HCT116 (cell line): ENCODE results near the gene CAPN5. TPM values are rescaled to one million over a fixed set of nuclear protein-coding genes. Genes with fewer than 3 reads are reported as not detected.

ENCODE experiments used
- ATAC-seq: fragments of 200-7000 bp; cut with Tn5 transposase; 2 replicates; pipeline ENCODE4 v1.9.1; 2020; ENCODE audit warnings: mild to moderate bottlenecking, moderate library complexity
- BruUV-seq: library from RNA; stranded (reverse); fragments of 400-500 nt; replicated peaks from 2 replicates; lab custom pipeline; 2021; lab: Mats Ljungman, UMichigan
- CTCF ChIA-PET: fragments of 300-600 bp; sonication (Branson Sonifier 250); formaldehyde crosslinking; loops from one replicate; lab custom pipeline; 2021; ENCODE audit warnings: antibody characterized with exemption; lab: Charles Lee
- POLR2A ChIA-PET: fragments of 300-600, 350-600 bp; sonication (Branson Sonifier 250); formaldehyde crosslinking; loops from one replicate; lab custom pipeline; 2021; ENCODE audit warnings: antibody characterized with exemption; lab: Charles Lee
- RAD21 ChIA-PET, 2 experiments: fragments of 300-600 bp; sonication (Branson Sonifier 250); formaldehyde crosslinking; loops; one replicate each; lab custom pipeline; 2023; ENCODE audit warnings: low total read pairs in 2 of 2; ENCODE audit not compliant: uncharacterized antibody in 2 of 2, unreplicated experiment in 2 of 2, low non-redundant PET in 1 of 2; lab: Charles Lee
- DNase-seq: peaks from one replicate; pipeline ENCODE4 v3.0.0-alpha.2; 2010; ENCODE audit warnings: low read depth, low spot score
- H2AFZ ChIP-seq: fragments of 200-600 bp; shearing (Covaris generic), sonication (generic); 2 replicates; pipeline ENCODE4 v1.6.1; 2017; ENCODE audit warnings: low read depth, mixed run types, mixed read lengths, antibody characterized with exemption, low read length; ENCODE audit not compliant: poor library complexity, severe bottlenecking
- H3K27ac ChIP-seq: 2 replicates; pipeline ENCODE4 v1.5.1; 2012; ENCODE audit warnings: low read depth, low read length
- H3K27me3 ChIP-seq: fragments of 200-600 bp; sonication (generic); 2 replicates; pipeline ENCODE4 v1.6.1; 2016; ENCODE audit warnings: mixed run types, low read length, mixed read lengths; ENCODE audit not compliant: insufficient read depth
- H3K36me3 ChIP-seq, 2 experiments: fragments of 200-500 bp in 1 of 2; fragments of 200-600 bp in 1 of 2; sonication (Bioruptor generic) in 1 of 2; sonication (generic) in 1 of 2; 2 replicates each; pipeline versions ENCODE4 v1.5.1 to v1.6.1; 2014 to 2016; ENCODE audit warnings: low read length in 2 of 2, inconsistent platforms in 1 of 2, mixed read lengths in 1 of 2, mixed run types in 1 of 2; ENCODE audit not compliant: insufficient read depth in 2 of 2, control insufficient read depth in 1 of 2
- H3K4me1 ChIP-seq, 2 experiments: fragments of 200-600 bp in 1 of 2; sonication (generic) in 1 of 2; 2 replicates each; pipeline versions ENCODE4 v1.5.1 to v1.6.1; 2012 to 2017; ENCODE audit warnings: low read length in 2 of 2, inconsistent platforms in 1 of 2, mild to moderate bottlenecking in 1 of 2, mixed read lengths in 1 of 2, mixed run types in 1 of 2, moderate library complexity in 1 of 2; ENCODE audit not compliant: insufficient read depth in 2 of 2, control insufficient read depth in 1 of 2
- H3K4me2 ChIP-seq: fragments of 200-600 bp; sonication (generic); 2 replicates; pipeline ENCODE4 v1.6.1; 2017; ENCODE audit warnings: mixed run types, low read length, mixed read lengths
- H3K4me3 ChIP-seq, 2 experiments: fragments of 200-600 bp in 1 of 2; sonication (generic) in 1 of 2; replicated peaks in 1 of 2; 2 replicates each; pipeline ENCODE4 v1.5.1; 2011 to 2016; ENCODE audit warnings: low read length in 2 of 2, control low read depth in 1 of 2, low read depth in 1 of 2, mild to moderate bottlenecking in 1 of 2, mixed read lengths in 1 of 2, mixed run types in 1 of 2
- H3K79me2 ChIP-seq: fragments of 200-600 bp; sonication (generic); 2 replicates; pipeline ENCODE4 v1.6.1; 2017; ENCODE audit warnings: mild to moderate bottlenecking, mixed run types, low read length, moderate library complexity, mixed read lengths; ENCODE audit not compliant: insufficient read depth
- H3K9ac ChIP-seq: fragments of 200-600 bp; sonication (generic); 2 replicates; pipeline ENCODE4 v1.6.1; 2016; ENCODE audit warnings: low read length, mixed read lengths
- H3K9me2 ChIP-seq: fragments of 200-600 bp; sonication (generic), shearing (Covaris generic); 2 replicates; pipeline ENCODE4 v1.6.1; 2017; ENCODE audit warnings: mixed run types, mild to moderate bottlenecking, moderate library complexity; ENCODE audit not compliant: insufficient read depth
- H3K9me3 ChIP-seq, 2 experiments: fragments of 200-500 bp in 1 of 2; fragments of 200-600 bp in 1 of 2; sonication (Bioruptor generic) in 1 of 2; sonication (generic) in 1 of 2; 2 replicates each; pipeline ENCODE4 v1.6.1; 2014 to 2017; ENCODE audit warnings: low read length in 2 of 2, mixed read lengths in 2 of 2, inconsistent platforms in 1 of 2, low read depth in 1 of 2, mild to moderate bottlenecking in 1 of 2, mixed run types in 1 of 2, moderate library complexity in 1 of 2; ENCODE audit not compliant: control insufficient read depth in 1 of 2, insufficient read depth in 1 of 2
- H4K20me1 ChIP-seq: fragments of 200-600 bp; sonication (generic), shearing (Covaris generic); 2 replicates; pipeline ENCODE4 v1.6.1; 2017; ENCODE audit warnings: mixed run types, mild to moderate bottlenecking, moderate library complexity; ENCODE audit not compliant: insufficient read depth
- CBX3 ChIP-seq: IDR thresholded peaks from 2 replicates; pipeline ENCODE4 v1.6.1; 2012; ENCODE audit warnings: low read depth
- CEBPB ChIP-seq: IDR thresholded peaks from 2 replicates; pipeline ENCODE4 v1.6.1; 2012; ENCODE audit warnings: low read depth
- EGR1 ChIP-seq: IDR thresholded peaks from 2 replicates; pipeline ENCODE4 v1.6.1; 2012; ENCODE audit warnings: low read depth
- ELF1 ChIP-seq: IDR thresholded peaks from 2 replicates; pipeline ENCODE4 v1.6.1; 2012; ENCODE audit warnings: low read depth, borderline replicate concordance
- EZH2 ChIP-seq: fragments of 200-600 bp; sonication (generic); IDR thresholded peaks from 2 replicates; pipeline ENCODE4 v1.6.1; 2017; ENCODE audit warnings: antibody characterized with exemption, mixed run types
- EZH2phosphoT487 ChIP-seq: fragments of 200-600 bp; IDR thresholded peaks from 2 replicates; pipeline ENCODE4 v1.6.1; 2018; ENCODE audit warnings: antibody characterized with exemption, borderline replicate concordance
- FOSL1 ChIP-seq: IDR thresholded peaks from 2 replicates; pipeline ENCODE4 v1.6.1; 2012; ENCODE audit warnings: low read depth
- JUND ChIP-seq: IDR thresholded peaks from 2 replicates; pipeline ENCODE4 v1.6.1; 2012
- POLR2A ChIP-seq: IDR thresholded peaks from 2 replicates; pipeline ENCODE4 v1.7.0; 2011; ENCODE audit warnings: borderline replicate concordance; ENCODE audit not compliant: insufficient read depth, insufficient read length; ENCODE audit errors: extremely low read depth
- RAD21 ChIP-seq: IDR thresholded peaks from 2 replicates; pipeline ENCODE4 v1.6.1; 2012; ENCODE audit warnings: low read depth, mild to moderate bottlenecking
- SIN3A ChIP-seq: IDR thresholded peaks from 2 replicates; pipeline ENCODE4 v1.6.1; 2012; ENCODE audit warnings: low read depth
- SP1 ChIP-seq: IDR thresholded peaks from 2 replicates; pipeline ENCODE4 v1.6.1; 2012; ENCODE audit warnings: low read depth
- SRF ChIP-seq: IDR thresholded peaks from 2 replicates; pipeline ENCODE4 v1.6.1; 2012; ENCODE audit warnings: low read depth
- TCF7L2 ChIP-seq: IDR thresholded peaks from 2 replicates; pipeline ENCODE4 v1.7.0; 2011; ENCODE audit warnings: borderline replicate concordance, inconsistent platforms; ENCODE audit not compliant: insufficient read depth, insufficient read length; ENCODE audit errors: extremely low read depth
- ZFX ChIP-seq: fragments of 450-650 bp; IDR thresholded peaks from 2 replicates; pipeline ENCODE4 v1.6.1; 2017
- ZNF274 ChIP-seq: fragments of 200-500 bp; sonication (Bioruptor generic); IDR thresholded peaks from 2 replicates; pipeline ENCODE4 v1.6.1; 2014; ENCODE audit warnings: mild to moderate bottlenecking, low read depth, low read length, inconsistent platforms
- intact Hi-C: fragments of 100-400 bp; cut with micrococcal nuclease; formaldehyde crosslinking; loops from 2 replicates; pipeline ENCODE4 v1.10.0; 2022
- total RNA-seq: library from RNA; stranded (reverse); gene quantifications from one replicate; pipeline ENCODE4 v1.2.1, GENCODE V29; 2021; ENCODE audit not compliant: unreplicated experiment
- TF ChIP-seq, protein P1 (sequence below): IDR thresholded peaks from 2 replicates; pipeline ENCODE4 v1.6.1; 2012
- TF ChIP-seq, protein P2 (sequence below), 3 experiments: fragments of 200-600 bp in 1 of 3; sonication (generic) in 1 of 3; IDR thresholded peaks in 2 of 3; conservative IDR thresholded peaks in 1 of 3; 2 replicates each; pipeline ENCODE4 v1.5.1; 2012 to 2017; ENCODE audit warnings: low read depth in 2 of 3, low read length in 2 of 3, antibody characterized with exemption in 1 of 3, borderline replicate concordance in 1 of 3, control low read depth in 1 of 3, mild to moderate bottlenecking in 1 of 3, mixed read lengths in 1 of 3, mixed run types in 1 of 3, moderate library complexity in 1 of 3; ENCODE audit not compliant: insufficient read depth in 1 of 3

Gene CAPN5
- total RNA-seq, 1 experiment from 2014 or later: 8.6 TPM

DNA sequence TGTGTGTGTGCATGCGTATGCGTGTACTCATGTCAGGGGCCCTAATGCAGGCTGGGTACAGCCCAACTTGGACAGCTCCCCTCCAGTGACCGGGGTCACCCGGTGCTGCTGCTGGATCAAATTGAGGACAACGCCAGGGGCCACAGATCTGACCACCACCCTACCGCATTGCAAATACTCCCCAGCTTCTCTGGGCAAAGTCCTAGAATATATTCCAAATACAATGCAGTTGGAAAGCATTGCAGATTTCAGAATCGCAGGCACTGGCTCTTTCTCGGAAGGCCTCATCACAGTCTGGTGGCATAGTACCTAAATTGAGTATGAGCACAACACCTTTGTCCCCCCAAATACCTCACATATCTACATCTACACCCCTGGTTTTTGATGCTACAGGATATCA, 104.5 kb downstream of the CAPN5 start:
- Histone ChIP-seq H4K20me1 (no peaks in the 10 kb centered on the region), H3K9me2 (no peaks in the 10 kb centered on the region), H3K4me3 (no peak overlapping the region), H2AFZ (no peak overlapping the region), H3K79me2 (no peaks in the 10 kb centered on the region), H3K9ac (no peak overlapping the region), H3K4me1 (no peaks in the 10 kb centered on the region), H3K27me3 (no peaks in the 10 kb centered on the region), H3K36me3 (no peaks in the 10 kb centered on the region), H3K27ac (no peak overlapping the region), H3K4me2 (no peak overlapping the region), H3K9me3 (no peaks in the 10 kb centered on the region)
- ATAC-seq (no peak), DNase-seq (no peak)
- TF ChIP-seq SP1: no peak
- TF ChIP-seq RAD21: no peak
- TF ChIP-seq CBX3: no peak
- no peak for TF ChIP-seq JUND
- TF ChIP-seq CEBPB: no peak
- TF ChIP-seq, protein P1, sequence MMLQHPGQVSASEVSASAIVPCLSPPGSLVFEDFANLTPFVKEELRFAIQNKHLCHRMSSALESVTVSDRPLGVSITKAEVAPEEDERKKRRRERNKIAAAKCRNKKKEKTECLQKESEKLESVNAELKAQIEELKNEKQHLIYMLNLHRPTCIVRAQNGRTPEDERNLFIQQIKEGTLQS: no peak
- TF ChIP-seq SRF: no peak
- TF ChIP-seq, protein P2, sequence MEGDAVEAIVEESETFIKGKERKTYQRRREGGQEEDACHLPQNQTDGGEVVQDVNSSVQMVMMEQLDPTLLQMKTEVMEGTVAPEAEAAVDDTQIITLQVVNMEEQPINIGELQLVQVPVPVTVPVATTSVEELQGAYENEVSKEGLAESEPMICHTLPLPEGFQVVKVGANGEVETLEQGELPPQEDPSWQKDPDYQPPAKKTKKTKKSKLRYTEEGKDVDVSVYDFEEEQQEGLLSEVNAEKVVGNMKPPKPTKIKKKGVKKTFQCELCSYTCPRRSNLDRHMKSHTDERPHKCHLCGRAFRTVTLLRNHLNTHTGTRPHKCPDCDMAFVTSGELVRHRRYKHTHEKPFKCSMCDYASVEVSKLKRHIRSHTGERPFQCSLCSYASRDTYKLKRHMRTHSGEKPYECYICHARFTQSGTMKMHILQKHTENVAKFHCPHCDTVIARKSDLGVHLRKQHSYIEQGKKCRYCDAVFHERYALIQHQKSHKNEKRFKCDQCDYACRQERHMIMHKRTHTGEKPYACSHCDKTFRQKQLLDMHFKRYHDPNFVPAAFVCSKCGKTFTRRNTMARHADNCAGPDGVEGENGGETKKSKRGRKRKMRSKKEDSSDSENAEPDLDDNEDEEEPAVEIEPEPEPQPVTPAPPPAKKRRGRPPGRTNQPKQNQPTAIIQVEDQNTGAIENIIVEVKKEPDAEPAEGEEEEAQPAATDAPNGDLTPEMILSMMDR (IDR thresholded peaks at IDR 0.05 in 2 of 3, conservative IDR thresholded peaks at IDR 0.05 in 1 of 3; ENCODE audit: borderline replicate concordance in 1 of 3, insufficient read depth in 1 of 3, low read depth in 2 of 3, low read length in 2 of 3): no peak
- TF ChIP-seq ELF1: no peak
- TF ChIP-seq SIN3A: no peak
- no peak for TF ChIP-seq ZFX
- no peak for TF ChIP-seq ZNF274
- no peak for TF ChIP-seq EZH2
- TF ChIP-seq POLR2A: no peak
- no peak for TF ChIP-seq EGR1
- TF ChIP-seq TCF7L2: no peak
- TF ChIP-seq FOSL1: no peak
- no peak for TF ChIP-seq EZH2phosphoT487
- ChIA-PET RAD21 (no interaction called here), POLR2A (no interaction called here), CTCF (no interaction called here)
- intact Hi-C loops: no loop called here
- BruUV-seq: no TSS peak
